Aorta (tissue), 5 donors: ENCODE data around the gene ZBTB7C. TPM values are rescaled to one million over a fixed set of nuclear protein-coding genes. Genes with fewer than 3 reads are reported as not detected.

Experiments used
- ATAC-seq: fragments of 200-7000 bp; cut with Tn5 transposase; one replicate; pipeline ENCODE4 v1.9.1; 2022; ENCODE audit warnings: moderate library complexity; ENCODE audit not compliant: low FRiP score
- DNase-seq, 2 donors: peaks; one replicate each; pipeline ENCODE4 v3.0.0-alpha.2; 2020
- H3K27ac ChIP-seq, 2 donors: one replicate each; pipeline ENCODE4 v1.5.1; 2013; ENCODE audit warnings: low read length in 2 of 2, mild to moderate bottlenecking in 2 of 2, moderate library complexity in 2 of 2, control low read depth in 1 of 2, inconsistent platforms in 1 of 2, low read depth in 1 of 2
- H3K27me3 ChIP-seq, 2 donors: one replicate each; pipeline ENCODE4 v1.6.1; 2013; ENCODE audit warnings: control low read depth in 1 of 2, low read length in 1 of 2, mild to moderate bottlenecking in 1 of 2, moderate library complexity in 1 of 2; ENCODE audit not compliant: insufficient read depth in 2 of 2, control insufficient read depth in 1 of 2
- H3K36me3 ChIP-seq, 2 donors: one replicate each; pipeline ENCODE4 v1.6.1; 2013; ENCODE audit warnings: control low read depth in 1 of 2, low read length in 1 of 2, mild to moderate bottlenecking in 1 of 2; ENCODE audit not compliant: insufficient read depth in 2 of 2, control insufficient read depth in 1 of 2
- H3K4me1 ChIP-seq, 2 donors: one replicate each; pipeline ENCODE4 v1.6.1; 2013; ENCODE audit warnings: low read length in 2 of 2, control low read depth in 1 of 2, mild to moderate bottlenecking in 1 of 2, moderate library complexity in 1 of 2; ENCODE audit not compliant: insufficient read depth in 2 of 2, control insufficient read depth in 1 of 2
- H3K4me3 ChIP-seq, 2 donors: one replicate each; pipeline ENCODE4 v1.5.1; 2013; ENCODE audit warnings: low read length in 2 of 2, control low read depth in 1 of 2, mild to moderate bottlenecking in 1 of 2
- H3K9me3 ChIP-seq: one replicate; pipeline ENCODE4 v1.6.1; 2013; ENCODE audit warnings: mild to moderate bottlenecking, low read length; ENCODE audit not compliant: control insufficient read depth
- WGBS, 2 donors: extraction: QIAGEN DNeasy Blood & Tissue Kit; methylation state at CpG; one replicate each; pipeline ENCODE4 v1.1.7; 2013; 5-methylcytosine and 5-hydroxymethylcytosine counted together
- intact Hi-C, 2 donors: fragments of 100-400 bp; cut with DNase I; formaldehyde crosslinking; loops; one replicate each; pipeline versions ENCODE4 v1.14.2 to v1.15.0; 2022
- polyA plus RNA-seq, 2 donors: library from polyadenylated mRNA; stranded (reverse); fragments of 200-250 nt; gene quantifications; one replicate each; pipeline ENCODE4 v1.2.3, GENCODE V29; 2013
- total RNA-seq, 2 donors: library from RNA; stranded (reverse); fragmentation: NEBNext Ultra II Directional; extraction: Animal tissue kit (Norgen Biotek cat#: 25700); gene quantifications; one replicate each; pipeline ENCODE4 v1.2.1, GENCODE V29; 2021
- donor health status: healthy with polysubstance abuse.
- donor health status: Bipolar disorder and iron deficiency.
- donor health status: DM: no; HTN: no; CAD: no.
- donor health status: DM: no; HTN: no; CAD: no.
- donor health status: DM: yes; HTN: yes; CAD: no.

The ZBTB7C gene
- total and polyA plus RNA-seq, 4 donors = 0.69 to 22.4 (median 10.0) TPM

DNA sequence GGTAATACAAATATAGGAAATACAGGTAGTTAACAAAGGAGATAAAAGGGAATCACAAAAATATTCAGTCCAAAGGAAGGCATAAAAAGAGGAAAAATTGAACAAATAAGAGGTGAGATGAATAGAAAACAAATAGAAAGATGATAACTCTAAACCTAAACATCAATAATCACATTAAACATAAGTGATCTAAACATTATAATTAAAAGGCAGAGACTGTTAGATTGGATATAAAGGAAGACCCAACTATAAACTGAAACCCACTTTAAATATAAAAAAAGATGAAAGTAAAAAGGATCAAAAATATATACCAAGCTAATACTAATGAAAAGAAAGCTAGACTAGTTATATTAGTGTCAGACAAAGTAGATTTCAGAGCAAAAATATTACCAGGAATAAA lies 152.3 kb downstream of the ZBTB7C start:
- Histone ChIP-seq H3K9me3 (no peaks in the 10 kb centered on the region), H3K36me3 (no peaks in the 10 kb centered on the region), H3K4me1 (no peaks in the 10 kb centered on the region), H3K4me3 (no peak overlapping the region), H3K27ac (no peak overlapping the region), H3K27me3 (no peaks in the 10 kb centered on the region)
- ATAC-seq = no peak
- no peak for DNase-seq
- intact Hi-C loops = no loop called here

DNA sequence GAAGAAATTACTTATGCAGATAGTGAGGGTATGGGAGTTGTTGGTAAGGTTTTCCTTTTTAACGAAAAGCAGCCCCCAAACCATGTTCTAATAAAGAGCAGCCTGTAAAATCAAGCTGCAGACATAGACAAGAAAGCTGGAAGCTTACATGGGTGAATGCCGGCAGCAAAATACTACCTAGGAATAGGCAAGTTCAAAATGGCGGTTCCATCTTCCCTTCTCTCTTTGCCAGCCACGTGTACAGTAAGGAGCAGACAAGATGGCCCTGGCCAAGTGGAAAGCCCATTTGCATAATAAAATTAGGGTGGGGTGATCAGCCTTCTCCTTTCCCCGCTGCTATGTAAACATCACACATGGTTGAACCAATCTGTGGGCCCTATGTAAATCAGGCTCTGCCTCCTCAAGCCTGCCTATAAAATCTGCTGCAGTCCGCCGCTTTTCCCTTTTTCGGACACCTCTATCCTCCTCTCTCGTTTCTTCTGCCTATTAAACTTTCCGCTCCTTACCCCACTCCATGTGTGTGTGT lies 155.0 kb downstream of the ZBTB7C start:
- Histone ChIP-seq H3K36me3 (no peaks in the 10 kb centered on the region), H3K9me3 (no peaks in the 10 kb centered on the region), H3K4me3 (no peak overlapping the region), H3K27ac (no peak overlapping the region), H3K27me3 (no peaks in the 10 kb centered on the region), H3K4me1 (no peaks in the 10 kb centered on the region)
- DNase-seq (no peak), ATAC-seq (no peak)
- 92 to 93% methylated on average over 10 of the region's 10 CpGs for WGBS, 2 donors
- intact Hi-C loops = no loop called here

DNA sequence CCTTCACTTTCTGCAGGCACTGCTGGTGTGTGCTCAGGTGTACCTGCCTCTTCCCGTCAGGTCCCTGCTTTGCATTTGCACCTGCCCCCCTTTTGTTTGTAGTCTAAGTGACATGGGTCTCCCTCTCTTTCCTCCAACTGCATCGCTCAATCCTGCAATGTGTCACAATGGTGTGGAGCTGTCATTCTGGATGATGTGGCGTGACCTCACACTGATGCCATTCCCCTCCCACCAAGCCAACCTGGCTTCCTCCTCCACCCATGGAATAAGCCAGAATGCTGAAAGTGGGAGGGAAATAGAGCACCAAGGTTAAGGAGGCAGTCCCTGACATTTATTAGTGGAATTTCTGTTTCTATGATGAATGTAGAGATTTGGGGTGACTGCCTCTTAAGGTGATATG lies 156.7 kb downstream of the ZBTB7C start:
- H3K4me3 ChIP-seq = no peak overlapping the region
- H3K27me3 ChIP-seq = no peaks in the 10 kb centered on the region
- ATAC-seq = no peak
- no peaks in the 10 kb centered on the region for H3K9me3 ChIP-seq
- no peaks in the 10 kb centered on the region for H3K36me3 ChIP-seq
- no peak for DNase-seq
- intact Hi-C loops = no loop called here
- no peaks in the 10 kb centered on the region for H3K4me1 ChIP-seq
- WGBS, 2 donors = 95 to 100% methylated on average over 3 of the region's 3 CpGs
- no peak overlapping the region for H3K27ac ChIP-seq

DNA sequence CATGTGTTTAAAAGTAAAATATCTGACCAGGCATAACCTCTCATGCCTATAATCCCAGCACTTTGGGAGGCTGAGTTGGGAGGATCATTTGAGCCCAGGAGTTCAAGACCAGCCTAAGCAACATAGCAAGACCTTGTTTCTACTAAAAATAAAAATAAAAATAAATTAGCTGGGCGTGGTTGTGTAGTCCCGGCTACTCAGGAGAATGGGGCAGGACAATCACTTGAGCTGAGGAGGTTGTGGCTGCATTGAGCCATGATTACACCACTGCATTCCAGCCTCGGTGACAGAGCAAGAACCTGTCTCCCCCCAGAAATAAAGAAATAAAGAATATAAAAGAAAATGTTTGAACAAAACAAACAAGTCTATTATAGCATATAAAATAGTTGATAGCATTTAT lies 158.3 kb downstream of the ZBTB7C start:
- ATAC-seq = no peak

DNA sequence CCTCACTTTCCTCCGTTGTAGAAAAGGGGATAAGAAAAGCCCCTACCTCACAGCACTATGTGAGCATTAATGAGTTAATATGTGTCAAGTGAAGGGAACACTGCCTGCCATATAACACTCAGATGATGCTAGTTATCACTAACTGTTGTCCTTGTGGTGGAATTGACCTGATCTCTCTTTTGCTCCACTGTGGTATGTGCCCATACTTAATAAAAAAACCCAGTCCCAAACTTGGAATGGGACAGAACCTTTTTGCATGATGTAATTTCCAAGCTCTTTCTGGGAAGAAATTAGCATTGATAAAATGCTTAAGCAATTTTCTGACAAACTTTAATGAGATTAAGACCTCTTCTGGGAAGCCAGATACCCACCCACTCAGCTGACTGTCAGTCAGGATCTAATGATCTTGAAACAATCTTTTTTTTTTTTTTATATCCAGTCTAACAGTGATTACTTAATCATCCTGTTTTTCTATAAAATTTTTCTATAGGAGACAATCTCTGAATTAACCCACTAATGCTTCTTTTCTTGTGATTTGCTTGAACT lies 158.7 kb downstream of the ZBTB7C start:
- ATAC-seq (no peak), DNase-seq (no peak)
- Histone ChIP-seq H3K4me1 (no peaks in the 10 kb centered on the region), H3K27ac (no peak overlapping the region), H3K36me3 (no peaks in the 10 kb centered on the region), H3K9me3 (no peaks in the 10 kb centered on the region), H3K4me3 (no peak overlapping the region), H3K27me3 (no peaks in the 10 kb centered on the region)
- intact Hi-C loops = no loop called here
- WGBS, 2 donors = 82 to 92% methylated on average over 1 of the region's 1 CpG

More for the DNA sequence above, 158.3 kb downstream of the ZBTB7C start:
- no peak for DNase-seq
- intact Hi-C loops = no loop called here
- Histone ChIP-seq H3K9me3 (no peaks in the 10 kb centered on the region), H3K27ac (no peak overlapping the region), H3K4me3 (no peak overlapping the region), H3K27me3 (no peaks in the 10 kb centered on the region), H3K36me3 (no peaks in the 10 kb centered on the region), H3K4me1 (no peaks in the 10 kb centered on the region)
- 90 to 91% methylated on average over 3 of the region's 3 CpGs for WGBS, 2 donors

DNA sequence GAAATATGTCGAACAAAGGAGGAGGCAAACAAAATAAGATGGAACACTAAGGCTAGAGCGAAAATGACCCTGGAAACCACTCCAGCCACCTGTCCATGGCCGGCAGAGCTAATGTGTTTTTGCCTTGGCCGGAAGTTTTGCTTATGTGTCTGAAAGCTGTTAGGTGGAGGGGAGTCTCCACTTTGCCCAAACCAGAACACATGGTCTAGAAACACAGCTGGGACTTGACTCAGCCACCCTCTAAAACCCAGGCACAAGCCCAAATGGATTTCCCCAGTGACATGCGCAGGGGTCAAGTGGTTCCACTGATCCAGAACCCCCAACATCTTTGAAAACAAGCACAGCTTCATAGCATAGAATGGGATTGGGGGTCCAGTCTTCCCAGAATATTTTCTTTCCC lies 159.3 kb downstream of the ZBTB7C start:
- no peak overlapping the region for H3K27ac ChIP-seq
- intact Hi-C loops = no loop called here
- H3K9me3 ChIP-seq = no peaks in the 10 kb centered on the region
- ATAC-seq = no peak
- no peaks in the 10 kb centered on the region for H3K36me3 ChIP-seq
- no peak for DNase-seq
- H3K4me3 ChIP-seq = no peak overlapping the region
- H3K27me3 ChIP-seq = no peaks in the 10 kb centered on the region
- WGBS, 2 donors = 79 to 90% methylated on average over 5 of the region's 5 CpGs
- H3K4me1 ChIP-seq = no peaks in the 10 kb centered on the region

DNA sequence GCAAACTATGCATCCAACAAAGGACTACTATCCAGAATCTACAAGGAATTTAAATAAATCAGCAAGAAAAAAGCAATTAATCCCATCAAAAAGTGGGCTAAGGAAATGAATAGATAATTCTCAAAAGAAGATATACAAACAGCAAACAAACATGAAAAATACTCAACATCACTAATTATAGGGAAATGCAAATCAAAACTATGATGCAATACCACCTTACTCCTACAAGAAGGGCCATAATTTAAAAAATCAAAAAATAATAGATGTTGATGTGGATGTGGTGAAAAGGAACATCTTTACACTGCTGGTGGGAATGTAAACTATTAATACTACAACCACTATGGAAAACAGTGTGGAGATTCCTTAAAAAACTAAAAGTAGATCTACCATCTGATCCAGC lies 164.7 kb downstream of the ZBTB7C start:
- no peak overlapping the region for H3K4me3 ChIP-seq
- H3K36me3 ChIP-seq = no peaks in the 10 kb centered on the region
- DNase-seq (no peak), ATAC-seq (no peak)
- H3K9me3 ChIP-seq = no peaks in the 10 kb centered on the region
- no peaks in the 10 kb centered on the region for H3K27me3 ChIP-seq
- intact Hi-C loops = no loop called here
- H3K27ac ChIP-seq = no peak overlapping the region
- no peaks in the 10 kb centered on the region for H3K4me1 ChIP-seq

DNA sequence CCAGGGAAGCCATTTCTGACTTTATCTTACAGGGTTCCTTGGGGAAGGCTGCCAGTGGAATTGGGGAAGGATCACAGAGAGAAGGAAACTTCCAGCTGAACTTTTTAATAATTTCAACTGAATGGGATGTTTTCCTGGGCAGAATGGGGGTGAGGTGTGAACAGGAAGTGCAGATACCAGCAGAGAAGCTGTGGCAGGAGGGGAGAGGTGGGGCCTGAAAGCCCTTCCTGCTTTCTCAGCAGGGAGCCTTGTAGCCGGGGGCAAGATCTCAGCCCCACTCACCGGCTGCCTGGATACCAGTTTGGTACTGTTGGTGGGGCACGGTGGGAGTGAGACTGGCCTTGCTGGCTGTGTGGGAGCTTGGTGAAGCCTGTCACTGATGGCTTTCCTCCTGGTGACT lies 170.5 kb downstream of the ZBTB7C start:
- H3K27ac ChIP-seq = no peak overlapping the region
- ATAC-seq (no peak), DNase-seq (no peak)
- 67 to 72% methylated on average over 3 of the region's 3 CpGs for WGBS, 2 donors
- H3K27me3 ChIP-seq = no peaks in the 10 kb centered on the region
- no peak overlapping the region for H3K4me3 ChIP-seq
- H3K36me3 ChIP-seq = no peaks in the 10 kb centered on the region
- intact Hi-C loops = loop anchor here in 1 of 2 donors (10.0 kb wide), 1 partner anchor 166 kb away; the partner anchor contains the start of gene ZBTB7C
- peaks cover 2% of the 10 kb centered on the region for H3K9me3 ChIP-seq
- no peaks in the 10 kb centered on the region for H3K4me1 ChIP-seq

DNA sequence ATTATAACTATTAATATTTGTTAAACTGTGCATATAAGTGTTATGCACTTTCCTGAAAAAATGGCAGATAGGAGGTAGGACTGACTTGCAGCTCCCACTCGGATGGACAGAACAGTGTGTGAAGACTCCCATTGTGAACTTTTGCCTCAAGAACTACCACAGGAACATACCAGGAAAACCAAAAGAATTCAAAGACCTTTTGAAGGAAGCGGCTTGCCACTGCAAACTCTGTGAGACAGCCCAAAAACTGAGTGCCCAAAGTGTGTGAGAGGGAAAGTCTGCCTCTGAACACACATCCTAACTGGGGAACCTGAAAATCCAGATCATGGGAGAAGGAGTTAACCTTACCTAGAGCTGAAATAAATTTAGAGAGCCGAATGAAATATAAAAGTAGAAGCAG lies 171.0 kb downstream of the ZBTB7C start:
- DNase-seq (no peak), ATAC-seq (no peak)
- Histone ChIP-seq H3K36me3 (no peaks in the 10 kb centered on the region), H3K27ac (no peak overlapping the region), H3K27me3 (no peaks in the 10 kb centered on the region), H3K9me3 (peaks cover 2% of the 10 kb centered on the region), H3K4me1 (no peaks in the 10 kb centered on the region), H3K4me3 (no peak overlapping the region)
- 76 to 80% methylated on average over 3 of the region's 3 CpGs for WGBS, 2 donors
- intact Hi-C loops = loop anchor here in 1 of 2 donors (10.0 kb wide), 1 partner anchor 167 kb away; the partner anchor contains the start of gene ZBTB7C
